ENCODE measurements around the gene PSMB8.

Gene PSMB8
- long read RNA-seq, transcript PSMB8-204 (5 exons, 1,153 nt), result minor isoform, 5 of 293 reads
- long read RNA-seq, transcript PSMB8-201 (6 exons, 1,351 nt), result minor isoform, 63 of 293 reads
- long read RNA-seq, transcript PSMB8-202 (6 exons, 1,124 nt), result major isoform, 208 of 293 reads
- long read RNA-seq, partial matches to known transcripts, result 1 of 293 reads
- long read RNA-seq, other reads (novel, unspliced or antisense), result 16 of 293 reads

- peak; percentile 47 for TF ChIP-seq REST (IDR thresholded peaks at IDR 0.05; ENCODE audit: insufficient replicate concordance, low read depth)
- peak; percentile 89 for TF ChIP-seq SPI1 (IDR thresholded peaks at IDR 0.05; ENCODE audit: borderline replicate concordance, low read depth)
- TF ChIP-seq GABPA (IDR thresholded peaks at IDR 0.05; ENCODE audit: low read depth), result no peak
- TF ChIP-seq POLR2AphosphoS5 (IDR thresholded peaks at IDR 0.05; ENCODE audit: low read depth), result peak; percentile 73
- DNase-seq (ENCODE audit: low read depth in 1 of 2, low spot score in 1 of 2), result peak; percentile 93 to 99
- no peaks in the 10 kb centered on the region for H3K27me3 ChIP-seq (ENCODE audit: insufficient read depth, poor library complexity, severe bottlenecking)
- peak within 1 kb of the TSS; percentile 71 for H3K4me3 ChIP-seq (replicated peaks; ENCODE audit: insufficient read depth, low read length)
- peak within 1 kb of the TSS; percentile 91 for H3K27ac ChIP-seq (replicated peaks)
Measured at GRCh38 chr6:32843979-32844838, at the start of gene PSMB8. PSMB8 (minus strand) TSS chr6:32844047; CDS start chr6:32843996, 51 bp downstream.

- no peaks in the 10 kb centered on the region for H3K27me3 ChIP-seq (ENCODE audit: insufficient read depth, poor library complexity, severe bottlenecking)
- no peak overlapping the region for H3K4me3 ChIP-seq (replicated peaks; ENCODE audit: insufficient read depth, low read length)
- no peak overlapping the region for H3K27ac ChIP-seq (replicated peaks)
- TF ChIP-seq REST (IDR thresholded peaks at IDR 0.05; ENCODE audit: insufficient replicate concordance, low read depth), result no peak
- no peak for TF ChIP-seq CTCF (IDR thresholded peaks at IDR 0.05; ENCODE audit: insufficient read depth, low read length)
- TF ChIP-seq POLR2AphosphoS5 (IDR thresholded peaks at IDR 0.05; ENCODE audit: low read depth), result no peak
- no peak for TF ChIP-seq GABPA (IDR thresholded peaks at IDR 0.05; ENCODE audit: low read depth)
- TF ChIP-seq SPI1 (IDR thresholded peaks at IDR 0.05; ENCODE audit: borderline replicate concordance, low read depth), result no peak
- DNase-seq (ENCODE audit: low read depth in 1 of 2, low spot score in 1 of 2), result no peak
Measured at GRCh38 chr6:32890831-32891230, 47.0 kb upstream of the PSMB8 start.

- TF ChIP-seq CTCF (IDR thresholded peaks at IDR 0.05; ENCODE audit: insufficient read depth, low read length) (no peak), POLR2AphosphoS5 (IDR thresholded peaks at IDR 0.05; ENCODE audit: low read depth) (no peak), SPI1 (IDR thresholded peaks at IDR 0.05; ENCODE audit: borderline replicate concordance, low read depth) (no peak), REST (IDR thresholded peaks at IDR 0.05; ENCODE audit: insufficient replicate concordance, low read depth) (no peak), GABPA (IDR thresholded peaks at IDR 0.05; ENCODE audit: low read depth) (no peak)
- Histone ChIP-seq H3K27ac (replicated peaks) (no peak overlapping the region), H3K4me3 (replicated peaks; ENCODE audit: insufficient read depth, low read length) (no peak overlapping the region), H3K27me3 (ENCODE audit: insufficient read depth, poor library complexity, severe bottlenecking) (no peaks in the 10 kb centered on the region)
- DNase-seq (ENCODE audit: low read depth in 1 of 2, low spot score in 1 of 2), result no peak
Measured at GRCh38 chr6:32889533-32889932, 45.7 kb upstream of the PSMB8 start.

All from HL-60 (cell line).